C4-2B (cell line): ENCODE measurements around the gene MRPL20.
A peak's percentile ranks its signal among the peaks of the same experiment; 100 is the strongest.
"Not testable (repeated sequence)": the region's sequence is repeated elsewhere in the genome, so short reads cannot be mapped to it uniquely, and the experiment has no call there.

Source experiments
- H3K27ac ChIP-seq: fragments of 450-650 bp; 2 replicates; pipeline ENCODE4 v1.5.1; 2017
- ZFX ChIP-seq: fragments of 450-650 bp; IDR thresholded peaks from 2 replicates; pipeline ENCODE4 v1.6.1; 2017
- TF ChIP-seq, protein P1 (sequence below): fragments of 450-650 bp; conservative IDR thresholded peaks from 2 replicates; pipeline ENCODE4 v1.5.1; 2017; ENCODE audit warnings: mild to moderate bottlenecking

MRPL20 gene

GRCh38 chr1:1421147-1421906, 14.2 kb upstream of the MRPL20 start, which contains the start of gene ANKRD65:
Gene ANKRD65 (minus strand): TSS chr1:1421276. CDS start chr1:1421005, 271 bp downstream.
- TF ChIP-seq ZFX, result no peak
- TF ChIP-seq, protein P1, sequence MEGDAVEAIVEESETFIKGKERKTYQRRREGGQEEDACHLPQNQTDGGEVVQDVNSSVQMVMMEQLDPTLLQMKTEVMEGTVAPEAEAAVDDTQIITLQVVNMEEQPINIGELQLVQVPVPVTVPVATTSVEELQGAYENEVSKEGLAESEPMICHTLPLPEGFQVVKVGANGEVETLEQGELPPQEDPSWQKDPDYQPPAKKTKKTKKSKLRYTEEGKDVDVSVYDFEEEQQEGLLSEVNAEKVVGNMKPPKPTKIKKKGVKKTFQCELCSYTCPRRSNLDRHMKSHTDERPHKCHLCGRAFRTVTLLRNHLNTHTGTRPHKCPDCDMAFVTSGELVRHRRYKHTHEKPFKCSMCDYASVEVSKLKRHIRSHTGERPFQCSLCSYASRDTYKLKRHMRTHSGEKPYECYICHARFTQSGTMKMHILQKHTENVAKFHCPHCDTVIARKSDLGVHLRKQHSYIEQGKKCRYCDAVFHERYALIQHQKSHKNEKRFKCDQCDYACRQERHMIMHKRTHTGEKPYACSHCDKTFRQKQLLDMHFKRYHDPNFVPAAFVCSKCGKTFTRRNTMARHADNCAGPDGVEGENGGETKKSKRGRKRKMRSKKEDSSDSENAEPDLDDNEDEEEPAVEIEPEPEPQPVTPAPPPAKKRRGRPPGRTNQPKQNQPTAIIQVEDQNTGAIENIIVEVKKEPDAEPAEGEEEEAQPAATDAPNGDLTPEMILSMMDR, result no peak
- H3K27ac ChIP-seq, result peak within 1 kb of the TSS; percentile 50

GRCh38 chr1:1420654-1421141, 13.6 kb upstream of the MRPL20 start:
- no peak for TF ChIP-seq ZFX
- TF ChIP-seq, protein P1, result no peak
- peak overlapping the region; percentile 50 for H3K27ac ChIP-seq

DNA sequence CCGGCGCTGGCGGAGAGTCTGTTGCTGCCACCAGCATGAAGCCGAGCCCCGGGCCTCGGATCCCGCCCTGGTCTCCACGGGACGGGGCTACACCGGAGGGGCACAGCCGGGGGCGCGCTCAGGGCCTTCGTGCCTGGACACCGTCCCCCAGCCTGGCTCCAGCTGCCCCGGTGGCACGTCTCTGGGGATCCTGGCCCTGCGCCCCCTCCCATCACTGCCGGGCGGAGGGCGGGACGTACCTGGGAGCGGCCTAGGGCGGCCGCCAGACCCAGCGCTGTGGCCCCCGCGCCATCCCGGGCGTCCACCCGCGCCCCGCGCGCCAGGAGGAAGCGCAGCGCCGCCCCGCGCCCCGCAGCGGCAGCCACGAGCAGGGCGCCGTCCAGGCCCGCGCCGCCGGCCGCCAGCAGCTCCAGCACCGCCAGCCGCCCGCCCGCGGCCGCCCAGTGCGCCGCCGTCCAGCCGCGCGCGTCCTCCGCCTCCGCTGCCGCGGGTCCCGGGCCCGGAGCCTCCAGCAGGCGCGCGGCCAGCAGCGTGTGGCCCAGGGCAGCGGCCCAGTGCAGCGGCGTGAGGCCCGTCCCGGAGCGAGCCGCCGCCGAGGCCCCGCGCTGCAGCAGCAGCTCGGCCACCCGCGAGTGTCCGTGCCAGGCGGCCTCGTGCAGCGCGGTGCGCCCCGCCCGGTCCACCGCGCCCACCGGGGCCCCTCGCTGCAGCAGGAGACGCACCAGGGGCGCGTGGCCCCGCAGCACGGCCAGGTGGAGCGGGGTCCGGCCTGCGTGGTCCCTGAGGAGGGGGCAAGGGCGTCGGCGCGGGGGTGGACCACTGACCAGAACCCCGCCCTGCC, 12.9 kb upstream of the MRPL20 start:
- TF ChIP-seq ZFX, result peak; percentile 88; the same call in 1 of the 2 replicates
- TF ChIP-seq, protein P1, result no peak; the same call in 1 of the 2 replicates
- peak overlapping the region; percentile 50 for H3K27ac ChIP-seq

DNA sequence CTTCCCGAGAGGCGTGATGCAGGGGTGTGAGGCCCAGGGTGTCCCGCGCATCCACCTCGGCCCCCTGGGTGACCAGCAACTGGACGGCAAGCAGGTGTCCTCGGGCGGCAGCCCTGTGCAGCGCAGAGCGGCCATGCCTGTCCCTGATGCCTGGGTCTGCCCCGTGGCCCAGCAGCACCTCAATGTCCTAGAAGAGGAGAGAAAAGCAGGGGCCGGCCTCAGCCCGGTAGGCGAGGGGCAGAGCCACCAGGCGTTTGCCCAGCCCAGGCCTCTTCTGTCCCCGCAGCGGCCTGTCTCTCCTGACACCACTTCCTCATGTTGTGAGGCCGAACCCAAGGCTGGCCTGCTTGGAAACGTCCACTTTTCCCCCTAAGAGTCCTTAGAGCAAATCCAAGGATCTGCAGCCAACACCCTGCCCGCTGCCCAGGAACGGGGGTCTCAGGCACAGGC, 12.3 kb upstream of the MRPL20 start:
- H3K27ac ChIP-seq, result peak overlapping the region; percentile 50; the same call in 1 of the 2 replicates
- no peak for TF ChIP-seq ZFX
- TF ChIP-seq, protein P1, result no peak

DNA sequence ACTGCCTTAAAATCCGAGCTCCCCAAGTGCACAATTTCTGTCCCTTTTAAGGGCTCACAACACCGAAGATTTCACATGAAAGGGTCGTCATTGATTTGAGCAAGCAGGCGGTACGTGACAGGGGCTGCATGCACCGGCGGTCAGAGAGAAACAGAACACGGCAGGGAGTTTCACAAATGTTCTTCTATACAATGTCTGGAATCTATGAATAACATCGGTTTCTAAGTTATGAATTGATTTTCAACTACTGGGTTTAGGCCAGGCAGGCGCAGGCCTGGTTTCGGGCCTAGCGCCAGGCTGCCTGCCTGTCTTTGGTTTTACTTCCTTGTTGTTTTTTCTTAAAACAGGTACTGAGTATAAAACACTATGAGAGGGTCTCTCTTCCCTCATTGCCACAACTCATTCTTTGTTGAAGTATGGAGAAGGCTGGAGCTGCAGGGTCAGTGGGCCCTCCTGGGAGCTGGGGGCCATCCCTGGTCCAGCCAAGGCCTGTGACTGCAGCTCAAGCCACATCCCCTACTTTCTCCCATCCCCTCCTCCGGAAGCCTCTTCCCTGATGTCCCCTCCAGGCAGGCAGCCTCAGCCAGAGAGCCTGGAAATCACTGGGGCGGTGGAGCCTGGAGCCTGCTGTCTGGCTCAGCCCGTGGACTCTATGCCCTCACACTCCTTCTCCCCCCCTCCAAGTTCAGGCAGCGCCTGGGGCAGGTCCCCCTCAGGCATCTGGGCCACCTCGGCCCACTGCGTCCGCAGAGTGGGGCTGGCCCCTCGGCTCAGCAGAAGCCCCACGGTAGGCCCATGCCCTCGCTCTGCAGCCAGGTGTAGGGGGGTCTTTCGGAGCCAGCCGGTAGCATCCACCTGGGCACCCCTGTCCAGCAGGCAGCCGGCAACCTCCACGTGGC, 11.6 kb upstream of the MRPL20 start:
- peak; percentile 68; the same call in 1 of the 2 replicates for TF ChIP-seq ZFX
- TF ChIP-seq, protein P1, result no peak
- peak overlapping the region; percentile 16 for H3K27ac ChIP-seq

GRCh38 chr1:1417825-1418463, 10.9 kb upstream of the MRPL20 start:
- H3K27ac ChIP-seq, result not testable (repeated sequence)

DNA sequence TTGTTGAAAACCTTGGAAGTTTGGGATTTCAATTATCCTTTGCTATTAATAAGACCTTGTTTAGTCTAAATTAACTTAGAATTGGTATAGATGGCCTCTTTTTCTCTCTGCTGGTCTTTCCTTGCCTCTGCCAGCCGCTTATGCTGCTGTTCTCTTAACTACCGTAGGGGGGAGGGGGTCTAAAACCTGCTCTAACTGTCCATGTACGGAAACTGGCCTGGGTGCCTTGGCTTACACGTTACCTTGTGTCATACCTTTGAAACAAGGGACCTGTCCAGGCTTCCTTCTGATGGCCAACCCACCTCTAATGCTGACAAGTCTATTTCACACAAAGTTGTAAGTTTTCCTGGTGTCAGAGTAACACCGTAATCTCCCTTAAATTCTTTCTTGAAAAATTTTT, 10.3 kb upstream of the MRPL20 start:
- not testable (repeated sequence) for H3K27ac ChIP-seq
